ENCODE results near the gene ZNF821.
"Not testable (repeated sequence)": the region's sequence is repeated elsewhere in the genome, so short reads cannot be mapped to it uniquely, and the experiment has no call there.

Gene ZNF821

GRCh38 chr16:71837150-71837549 is 46.8 kb downstream of the ZNF821 start:
- ChIA-PET POLR2A (ENCODE audit: low non-redundant PET) (no interaction called here), CTCF (no interaction called here)
- no peak for DNase-seq (ENCODE audit: low spot score)
- TF ChIP-seq CTCF (conservative IDR thresholded peaks at IDR 0.05; ENCODE audit: low read depth): no peak
- no peak overlapping the region for H3K27ac ChIP-seq

GRCh38 chr16:71834291-71834690 is 49.7 kb downstream of the ZNF821 start:
- TF ChIP-seq CTCF (conservative IDR thresholded peaks at IDR 0.05; ENCODE audit: low read depth): no peak
- POLR2A ChIA-PET (ENCODE audit: low non-redundant PET): no interaction called here
- no peak overlapping the region for H3K27ac ChIP-seq
- no peak for DNase-seq (ENCODE audit: low spot score)
- CTCF ChIA-PET: no interaction called here

- DNase-seq (ENCODE audit: low spot score); H3K27ac ChIP-seq; POLR2A ChIA-PET (ENCODE audit: low non-redundant PET); CTCF ChIA-PET: not testable (repeated sequence)
These were observed 51.9 kb downstream of the ZNF821 start for GRCh38 chr16:71832112-71832511.

GRCh38 chr16:71831698-71832097 is 52.3 kb downstream of the ZNF821 start:
- H3K27ac ChIP-seq; CTCF ChIA-PET; DNase-seq (ENCODE audit: low spot score); POLR2A ChIA-PET (ENCODE audit: low non-redundant PET): not testable (repeated sequence)

- POLR2A ChIA-PET (ENCODE audit: low non-redundant PET): no interaction called here
- TF ChIP-seq CTCF (conservative IDR thresholded peaks at IDR 0.05; ENCODE audit: low read depth): no peak
- no peak overlapping the region for H3K27ac ChIP-seq
- no peak for DNase-seq (ENCODE audit: low spot score)
- CTCF ChIA-PET: no interaction called here
These were observed 53.6 kb downstream of the ZNF821 start for GRCh38 chr16:71830359-71830758.

GRCh38 chr16:71826533-71827017 is 57.4 kb downstream of the ZNF821 start:
- TF ChIP-seq CTCF (conservative IDR thresholded peaks at IDR 0.05; ENCODE audit: low read depth): no peak
- ChIA-PET POLR2A (ENCODE audit: low non-redundant PET) (no interaction called here), CTCF (no interaction called here)
- DNase-seq (ENCODE audit: low spot score): no peak
- H3K27ac ChIP-seq: no peak overlapping the region

- POLR2A ChIA-PET (ENCODE audit: low non-redundant PET); DNase-seq (ENCODE audit: low spot score); H3K27ac ChIP-seq: not testable (repeated sequence)
- CTCF ChIA-PET: interaction anchor here (0.6 kb wide), 1 partner anchor 1139 kb away, joined by 4 read pairs; no protein-coding TSS in a partner anchor
These were observed 66.9 kb downstream of the ZNF821 start for GRCh38 chr16:71817155-71817500.

- ChIA-PET POLR2A (ENCODE audit: low non-redundant PET) (interaction anchor here (0.6 kb wide), 1 partner anchor 10 kb away, joined by 3 read pairs; no protein-coding TSS in a partner anchor), CTCF (no interaction called here)
- no peak for TF ChIP-seq CTCF (conservative IDR thresholded peaks at IDR 0.05; ENCODE audit: low read depth)
- no peak overlapping the region for H3K27ac ChIP-seq
- no peak for DNase-seq (ENCODE audit: low spot score)
These were observed 72.7 kb downstream of the ZNF821 start for GRCh38 chr16:71811261-71811803.

- DNase-seq (ENCODE audit: low spot score); CTCF ChIA-PET; POLR2A ChIA-PET (ENCODE audit: low non-redundant PET): not testable (repeated sequence)
- peak overlapping the region; percentile 46; the same call in 1 of the 2 replicates for H3K27ac ChIP-seq
These were observed 73.8 kb downstream of the ZNF821 start for GRCh38 chr16:71810155-71810530.
